Left ventricle myocardium superior (tissue), 1 donor: ENCODE results near the gene TEX13C. TPM values are rescaled to one million over a fixed set of nuclear protein-coding genes. Genes with fewer than 3 reads are reported as not detected.
"Not testable (repeated sequence)": the region's sequence is repeated elsewhere in the genome, so short reads cannot be mapped to it uniquely, and the experiment has no call there.

ENCODE experiments used
- ATAC-seq: fragments of 200-7000 bp; cut with Tn5 transposase; one replicate; pipeline ENCODE4 v1.9.1; 2020; ENCODE audit warnings: mild to moderate bottlenecking, moderate library complexity
- DNase-seq: peaks from one replicate; pipeline ENCODE4 v3.0.0-alpha.2; 2020
- intact Hi-C: fragments of 100-400 bp; cut with micrococcal nuclease; formaldehyde crosslinking; loops from one replicate; pipeline ENCODE4 v1.11.0; 2022
- long read RNA-seq: library from polyadenylated mRNA; unstranded; transcript quantifications from one replicate; pipeline ENCODE4 v2.0.0, GENCODE V29; 2021
- total RNA-seq: library from RNA; stranded (reverse); fragmentation: NEBNext Ultra II Directional; extraction: Animal tissue kit (Norgen Biotek cat#: 25700); gene quantifications from one replicate; pipeline ENCODE4 v1.2.1, GENCODE V29; 2021
- donor health status: DM: no; HTN: yes; CAD: no; lungs with severe emphysema.

The TEX13C gene
- total RNA-seq = not detected
- long read RNA-seq = 0 reads

DNA sequence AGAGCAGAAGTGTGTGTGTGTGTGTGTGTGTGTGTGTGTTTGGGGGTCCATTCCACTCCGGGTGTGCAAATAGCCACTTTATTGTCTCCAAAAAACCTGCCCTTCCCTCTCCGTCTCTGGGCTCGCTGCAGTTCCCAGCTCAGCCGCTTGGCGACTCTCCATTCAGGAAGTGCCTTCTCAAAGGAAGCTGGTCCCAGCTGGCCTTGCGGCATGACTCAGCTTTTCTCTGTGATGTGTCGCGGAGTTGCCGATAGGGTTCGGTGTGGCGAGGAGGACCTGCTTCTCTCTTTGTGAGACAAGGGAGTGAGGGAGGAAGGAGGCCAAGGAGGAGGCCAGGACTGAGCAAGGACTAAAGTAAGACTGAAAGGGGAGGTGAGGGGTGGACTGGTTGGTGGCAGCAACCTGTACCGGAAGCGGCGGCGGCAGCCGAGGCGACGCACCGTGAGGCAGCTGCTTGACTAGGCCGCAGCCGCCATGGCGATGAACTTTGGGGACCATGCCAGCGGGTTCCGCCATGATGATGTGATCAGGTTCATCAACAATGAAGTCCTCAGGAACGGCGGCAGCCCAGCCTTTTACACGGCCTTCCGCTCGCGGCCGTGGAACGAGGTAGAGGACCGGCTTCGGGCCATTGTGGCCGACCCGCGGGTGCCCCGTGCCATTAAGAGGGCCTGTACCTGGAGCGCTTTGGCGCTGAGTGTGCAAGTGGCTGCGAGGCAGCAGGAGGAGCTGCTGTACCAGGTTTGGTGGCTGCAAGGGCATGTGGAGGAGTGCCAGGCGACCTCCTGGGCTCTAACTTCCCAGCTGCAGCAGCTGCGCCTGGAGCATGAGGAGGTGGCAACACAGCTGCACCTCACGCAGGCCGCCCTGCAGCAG lies at the start of gene TEX13C:
Gene TEX13C, plus strand, starts transcription at position 226 of the 876 bp plus-strand sequence. Its CDS starts 249 bp downstream, at position 475.
- DNase-seq = no peak
- no peak for ATAC-seq
- intact Hi-C loops = no loop called here

DNA sequence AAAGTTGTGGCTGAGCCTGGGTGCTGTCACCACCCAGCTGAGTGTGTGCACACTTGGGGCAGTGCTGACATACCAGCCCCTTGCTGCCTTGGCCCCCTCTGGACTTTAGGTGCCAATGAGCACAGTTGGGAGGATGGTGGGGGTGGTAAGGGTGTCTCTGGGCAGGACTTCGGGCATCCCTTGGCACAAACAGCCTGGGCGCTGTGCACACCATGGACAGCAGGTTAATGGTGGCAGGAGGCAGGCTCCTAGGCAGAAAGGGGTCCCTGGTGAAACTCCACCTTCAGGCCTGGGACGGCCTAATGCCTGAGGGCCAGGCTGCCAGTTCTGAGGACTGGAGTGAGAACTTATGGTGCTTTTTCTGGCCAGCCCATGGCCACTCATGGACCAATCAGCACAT lies 32.4 kb upstream of the TEX13C start:
- intact Hi-C loops = no loop called here
- no peak for ATAC-seq
- no peak for DNase-seq

DNA sequence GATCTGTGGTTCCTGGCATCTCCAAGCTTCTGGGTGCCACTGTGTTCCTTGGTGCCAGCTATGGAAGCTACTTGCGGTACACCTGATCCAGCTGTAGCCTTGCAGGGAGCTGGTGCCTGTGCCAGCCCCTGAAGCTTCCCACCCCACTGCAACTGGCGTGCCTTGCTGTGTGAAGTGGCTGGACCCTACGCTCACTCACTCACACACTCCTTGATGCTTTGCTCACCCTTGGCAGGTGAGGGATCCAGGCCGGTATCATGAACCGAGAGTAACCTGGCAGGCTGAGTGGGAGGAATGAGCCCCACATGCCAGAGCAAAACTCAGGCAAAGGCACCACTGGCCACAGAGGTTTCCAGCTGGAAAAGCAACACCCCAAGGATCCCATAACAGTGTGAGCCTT lies 31.3 kb upstream of the TEX13C start:
- DNase-seq (no peak), ATAC-seq (no peak)
- intact Hi-C loops = no loop called here

- no peak for ATAC-seq
- intact Hi-C loops = no loop called here
Observed at GRCh38 chrX:125289209-125289608, 30.5 kb upstream of the TEX13C start.

DNA sequence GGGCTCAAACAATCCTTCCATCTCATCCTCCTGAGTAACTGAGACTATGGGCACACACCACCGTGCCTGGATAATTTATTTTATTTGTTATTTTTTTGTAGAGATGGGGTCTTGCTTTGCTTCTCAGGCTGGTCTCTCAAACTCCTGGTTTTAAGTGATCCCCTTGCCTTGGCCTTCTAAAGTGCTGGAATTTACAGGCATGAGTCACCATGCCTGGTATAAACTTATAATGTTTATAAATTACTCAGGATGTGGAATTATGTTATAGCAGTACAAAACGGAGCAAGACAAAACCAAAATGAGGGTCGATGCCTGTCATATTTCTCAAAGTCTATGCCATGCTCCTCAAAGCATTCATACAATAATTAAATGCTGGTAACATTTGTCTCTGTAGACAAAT lies 29.8 kb upstream of the TEX13C start:
- no peak for ATAC-seq
- intact Hi-C loops = no loop called here

More at GRCh38 chrX:125289209-125289608, 30.5 kb upstream of the TEX13C start:
- no peak for DNase-seq

DNA sequence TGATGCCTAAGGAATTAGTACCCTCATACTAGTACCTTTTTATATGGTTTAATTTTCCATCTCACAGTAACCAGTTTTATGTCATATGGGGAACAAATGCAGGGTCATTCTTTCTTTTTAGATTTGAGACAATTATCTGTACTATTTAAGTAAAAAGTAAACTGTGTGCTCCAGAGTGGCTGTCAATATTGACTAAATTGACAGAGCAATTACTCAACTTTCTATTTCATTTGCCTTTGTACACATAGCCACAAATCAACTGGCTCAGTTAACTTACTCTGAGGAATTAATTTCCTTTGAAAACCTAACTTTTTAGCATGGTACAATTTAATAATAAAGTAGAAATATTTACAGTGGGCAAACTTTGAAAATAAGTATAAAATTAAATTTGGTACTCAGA lies 28.5 kb upstream of the TEX13C start:
- intact Hi-C loops = no loop called here
- ATAC-seq (no peak), DNase-seq (no peak)

More for the DNA sequence above, 29.8 kb upstream of the TEX13C start:
- no peak for DNase-seq

- intact Hi-C loops = no loop called here
- ATAC-seq = no peak
- DNase-seq = no peak
Observed at GRCh38 chrX:125293850-125294780, 25.6 kb upstream of the TEX13C start.

- DNase-seq = no peak
- no peak for ATAC-seq
- intact Hi-C loops = no loop called here
Observed at GRCh38 chrX:125295337-125295736, 24.3 kb upstream of the TEX13C start.

- ATAC-seq (no peak), DNase-seq (no peak)
- intact Hi-C loops = no loop called here
Observed at GRCh38 chrX:125298871-125299270, 20.8 kb upstream of the TEX13C start.

- no peak for ATAC-seq
- intact Hi-C loops = no loop called here
- DNase-seq = no peak
Observed at GRCh38 chrX:125306335-125306866, 13.3 kb upstream of the TEX13C start.

DNA sequence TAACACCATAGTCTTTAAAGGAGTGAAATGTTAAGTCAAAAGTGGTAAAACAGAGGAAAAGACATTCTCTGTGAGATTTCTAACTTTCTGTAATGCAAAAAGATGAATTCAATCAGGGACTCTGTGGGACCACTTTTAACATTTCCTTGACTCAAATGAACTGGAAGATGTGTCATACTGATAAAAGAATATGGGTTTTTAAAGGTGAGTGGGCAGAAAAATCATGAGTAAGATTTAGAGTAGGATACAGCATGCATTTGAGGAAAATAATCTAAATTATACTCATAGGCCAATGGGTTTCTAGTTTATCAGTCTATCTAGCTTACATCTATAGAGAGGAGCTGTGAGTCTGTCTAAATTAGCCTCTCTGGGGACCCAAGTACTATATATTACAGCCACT lies 11.0 kb upstream of the TEX13C start:
- DNase-seq (no peak), ATAC-seq (no peak)
- intact Hi-C loops = no loop called here

DNA sequence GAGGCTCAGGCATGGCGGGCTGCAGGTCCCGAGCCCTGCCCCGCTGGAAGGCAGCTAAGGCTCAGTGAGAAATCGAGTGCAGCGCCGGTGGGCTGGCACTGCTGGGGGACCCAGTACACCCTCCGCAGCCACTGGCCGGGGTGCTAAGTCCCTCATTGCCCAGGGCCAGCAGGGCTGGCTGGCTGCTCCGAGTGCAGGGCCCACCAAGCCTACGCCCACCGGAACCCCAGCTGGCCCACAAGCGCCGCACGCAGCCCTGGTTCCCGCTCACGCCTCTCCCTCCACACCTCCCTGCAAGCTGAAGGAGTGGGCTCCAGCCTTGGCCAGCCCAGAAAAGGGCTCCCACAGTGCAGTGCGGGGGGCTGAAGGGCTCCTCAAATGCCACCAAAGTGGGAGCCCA lies 505 bp upstream of the TEX13C start:
- DNase-seq, intact Hi-C loops: not testable (repeated sequence)

DNA sequence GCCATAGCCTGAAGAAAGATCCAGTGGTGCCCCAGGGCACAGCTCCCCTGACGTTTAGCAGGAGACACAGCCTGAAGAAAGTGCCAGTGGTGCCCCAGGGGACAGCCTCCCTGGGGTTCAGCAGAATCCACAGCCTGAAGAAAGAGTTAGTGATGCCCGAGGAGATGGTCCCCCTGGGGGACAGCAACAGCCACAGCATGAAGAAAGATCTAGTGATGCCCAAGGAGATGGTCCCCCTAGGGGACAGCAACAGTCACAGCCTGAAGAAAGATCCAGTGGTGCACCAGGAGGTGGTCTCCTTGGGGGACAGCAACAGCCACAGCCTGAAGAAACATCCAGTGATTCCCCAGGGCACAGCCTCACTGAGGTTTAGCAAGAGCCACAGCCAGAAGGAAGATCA lies 2.8 kb downstream of the TEX13C start:
- DNase-seq (no peak), ATAC-seq (no peak)
- intact Hi-C loops = no loop called here

More for the DNA sequence above, 505 bp upstream of the TEX13C start:
- ATAC-seq = not testable (repeated sequence)

- no peak for ATAC-seq
- intact Hi-C loops = no loop called here
Observed at GRCh38 chrX:125326599-125326998, 6.9 kb downstream of the TEX13C start.

DNA sequence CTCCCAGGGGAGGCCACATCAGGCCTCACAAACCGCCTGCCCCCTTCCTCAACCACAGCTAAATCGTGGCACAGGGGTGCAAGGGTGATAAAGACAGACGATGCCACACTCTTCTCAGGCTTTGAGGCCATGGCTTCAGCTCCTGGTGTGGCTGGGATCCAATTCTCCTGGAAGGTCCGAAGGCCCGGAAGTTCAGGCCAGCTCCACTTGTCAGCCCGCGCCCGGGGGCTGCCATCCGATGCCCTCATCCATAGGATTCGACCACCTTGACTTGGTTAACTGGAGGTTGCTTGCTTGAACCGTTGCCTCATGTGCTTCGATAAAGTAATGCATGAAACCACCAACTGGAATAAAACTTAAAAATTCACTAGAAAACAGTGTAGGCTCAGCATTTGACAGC lies 8.2 kb downstream of the TEX13C start:
- DNase-seq (no peak), ATAC-seq (no peak)
- intact Hi-C loops = no loop called here

More at GRCh38 chrX:125326599-125326998, 6.9 kb downstream of the TEX13C start:
- no peak for DNase-seq

- intact Hi-C loops = no loop called here
- DNase-seq = no peak
- ATAC-seq = no peak
Observed at GRCh38 chrX:125333583-125333982, 13.9 kb downstream of the TEX13C start.

DNA sequence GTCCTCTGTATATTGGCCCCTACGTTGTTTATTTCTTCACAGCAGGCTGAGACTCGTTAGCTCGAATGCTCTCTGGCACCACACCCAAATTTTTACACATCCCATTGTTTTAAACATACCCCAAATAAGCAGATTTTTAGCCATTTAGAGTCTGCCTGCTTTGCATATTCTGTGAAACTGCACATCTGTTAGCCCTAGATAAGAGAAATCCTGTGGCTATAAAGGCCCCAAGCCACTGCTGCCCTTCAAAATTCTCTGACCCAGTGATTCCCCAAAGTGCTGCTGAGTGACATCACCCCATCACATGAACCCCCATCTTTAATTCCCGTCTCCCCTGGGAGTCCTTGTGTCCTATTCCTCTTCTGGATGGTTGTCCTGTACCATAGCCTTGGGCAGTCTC lies 20.8 kb downstream of the TEX13C start:
- ATAC-seq (no peak), DNase-seq (no peak)
- intact Hi-C loops = no loop called here

DNA sequence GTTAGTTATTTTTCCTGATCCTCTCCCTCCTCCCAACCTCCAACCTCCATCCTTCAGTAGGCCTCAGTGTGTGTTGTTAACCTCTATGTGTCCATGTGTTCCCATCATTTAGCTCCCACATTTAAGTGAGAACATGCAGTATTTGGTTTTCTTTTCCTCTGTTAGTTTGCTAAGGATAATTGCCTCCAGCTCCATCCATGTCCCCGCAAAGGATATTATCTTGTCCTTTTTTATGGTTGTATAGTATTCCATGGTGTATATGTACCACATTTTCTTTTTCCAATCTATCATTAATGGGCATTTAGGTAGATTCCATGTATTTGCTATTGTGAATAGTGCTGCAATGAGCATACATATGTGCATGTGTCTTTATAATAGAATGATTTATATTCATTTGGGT lies 54.5 kb downstream of the TEX13C start:
- DNase-seq = no peak
- intact Hi-C loops = no loop called here
- ATAC-seq = no peak
